Nephron progenitor cell (in vitro differentiated cells): ENCODE results near the gene TPSB2.

Experiments
- DNase-seq: peaks from one replicate; pipeline ENCODE4 v3.0.0; 2021
- H3K27ac Mint-ChIP-seq: 2 replicates; pipeline ENCODE4 v1.8.0; 2021; ENCODE audit warnings: mild to moderate bottlenecking, moderate library complexity, mixed read lengths
- H3K27me3 Mint-ChIP-seq: 2 replicates; pipeline ENCODE4 v1.8.0; 2021; ENCODE audit warnings: mild to moderate bottlenecking, low read depth, mixed read lengths; ENCODE audit not compliant: poor library complexity
- H3K36me3 Mint-ChIP-seq: 2 replicates; pipeline ENCODE4 v1.8.0; 2021; ENCODE audit warnings: low read depth, mixed read lengths
- H3K4me1 Mint-ChIP-seq: 2 replicates; pipeline ENCODE4 v1.8.0; 2021; ENCODE audit warnings: mixed read lengths
- H3K4me3 Mint-ChIP-seq: 2 replicates; pipeline ENCODE4 v1.8.0; 2021; ENCODE audit warnings: mild to moderate bottlenecking, moderate library complexity, mixed read lengths
- H3K9me3 Mint-ChIP-seq: 2 replicates; pipeline ENCODE4 v1.8.0; 2021; ENCODE audit warnings: mild to moderate bottlenecking, moderate library complexity, mixed read lengths
- CTCF ChIP-seq: fragments of 200-600 bp; sonication (generic); IDR thresholded peaks from 2 replicates; pipeline ENCODE4 v1.5.0; 2021; ENCODE audit warnings: antibody characterized with exemption

TPSB2 gene

GRCh38 chr16:1218930-1219611, 10.9 kb downstream of the TPSB2 start:
- Mint-ChIP-seq H3K36me3 (peaks cover 5% of the 10 kb centered on the region), H3K27me3 (no peaks in the 10 kb centered on the region), H3K4me1 (no peaks in the 10 kb centered on the region), H3K27ac (no peak overlapping the region), H3K4me3 (no peak overlapping the region), H3K9me3 (no peaks in the 10 kb centered on the region)
- no peak for DNase-seq
- TF ChIP-seq CTCF, result no peak

- H3K4me1 Mint-ChIP-seq, result no peaks in the 10 kb centered on the region
- no peaks in the 10 kb centered on the region for H3K9me3 Mint-ChIP-seq
- peaks cover 5% of the 10 kb centered on the region for H3K36me3 Mint-ChIP-seq
- no peak for DNase-seq
- no peak for TF ChIP-seq CTCF
- H3K4me3 Mint-ChIP-seq, result no peak overlapping the region
- no peaks in the 10 kb centered on the region for H3K27me3 Mint-ChIP-seq
- H3K27ac Mint-ChIP-seq, result no peak overlapping the region
These were observed 11.7 kb downstream of the TPSB2 start for GRCh38 chr16:1218061-1218929.

GRCh38 chr16:1217526-1217925, 12.5 kb downstream of the TPSB2 start:
- H3K4me1 Mint-ChIP-seq, result no peaks in the 10 kb centered on the region
- H3K36me3 Mint-ChIP-seq, result peaks cover 5% of the 10 kb centered on the region
- H3K9me3 Mint-ChIP-seq, result no peaks in the 10 kb centered on the region
- no peak overlapping the region for H3K27ac Mint-ChIP-seq
- no peaks in the 10 kb centered on the region for H3K27me3 Mint-ChIP-seq
- TF ChIP-seq CTCF, result no peak
- no peak overlapping the region for H3K4me3 Mint-ChIP-seq
- no peak for DNase-seq

GRCh38 chr16:1216681-1217400, 13.1 kb downstream of the TPSB2 start:
- DNase-seq, result no peak
- no peaks in the 10 kb centered on the region for H3K4me1 Mint-ChIP-seq
- H3K27ac Mint-ChIP-seq, result no peak overlapping the region
- no peaks in the 10 kb centered on the region for H3K9me3 Mint-ChIP-seq
- H3K4me3 Mint-ChIP-seq, result no peak overlapping the region
- TF ChIP-seq CTCF, result no peak
- no peaks in the 10 kb centered on the region for H3K27me3 Mint-ChIP-seq
- peaks cover 5% of the 10 kb centered on the region for H3K36me3 Mint-ChIP-seq

GRCh38 chr16:1216296-1216619, 13.7 kb downstream of the TPSB2 start:
- Mint-ChIP-seq H3K4me1 (no peaks in the 10 kb centered on the region), H3K9me3 (no peaks in the 10 kb centered on the region), H3K27me3 (no peaks in the 10 kb centered on the region), H3K27ac (no peak overlapping the region), H3K4me3 (no peak overlapping the region), H3K36me3 (peaks cover under 1% of the 10 kb centered on the region)
- no peak for DNase-seq
- no peak for TF ChIP-seq CTCF
